Esophagus squamous epithelium (tissue), 5 donors: Measurements from ENCODE around the gene SNX9. TPM values are rescaled to one million over a fixed set of nuclear protein-coding genes. Genes with fewer than 3 reads are reported as not detected.

Experiments
- DNase-seq: peaks from one replicate; lab custom pipeline; 2025; lab: John Stamatoyannopoulos, UW
- H3K27ac ChIP-seq, 4 donors: fragments of 200-600 bp; sonication (generic); one replicate each; pipeline ENCODE4 v1.5.1; 2016 to 2019; ENCODE audit warnings: mild to moderate bottlenecking in 1 of 4
- H3K27me3 ChIP-seq, 4 donors: fragments of 200-600 bp; sonication (generic); 1 replicate in 3 of 4; 2 replicates in 1 of 4; pipeline versions ENCODE4 v1.5.1 to v1.6.0; 2017 to 2021; ENCODE audit warnings: antibody characterized with exemption in 1 of 4
- H3K36me3 ChIP-seq, 3 donors: fragments of 200-600 bp; sonication (generic); one replicate each; pipeline ENCODE4 v1.5.1; 2016 to 2019
- H3K4me1 ChIP-seq, 3 donors: fragments of 200-600 bp; sonication (generic); one replicate each; pipeline ENCODE4 v1.5.1; 2017 to 2019
- H3K4me3 ChIP-seq, 4 donors: fragments of 200-600 bp; sonication (generic); 1 replicate in 3 of 4; 2 replicates in 1 of 4; pipeline ENCODE4 v1.5.1; 2016 to 2019; ENCODE audit warnings: mild to moderate bottlenecking in 2 of 4, moderate library complexity in 1 of 4
- H3K9me3 ChIP-seq, 3 donors: fragments of 200-600 bp; sonication (generic); one replicate each; pipeline ENCODE4 v1.5.1; 2016 to 2019
- CTCF ChIP-seq, 6 experiments: fragments of 450-650 bp in 4 of 6; fragments of 200-600 bp in 2 of 6; sonication (generic) in 2 of 6; IDR thresholded peaks; one replicate each; pipeline ENCODE4 v1.5.1; 2016 to 2019; ENCODE audit warnings: antibody characterized with exemption in 6 of 6, mild to moderate bottlenecking in 4 of 6, moderate library complexity in 4 of 6
- POLR2A ChIP-seq, 4 donors: fragments of 450-650 bp; IDR thresholded peaks; one replicate each; pipeline ENCODE4 v1.6.1; 2017; ENCODE audit warnings: antibody characterized with exemption in 4 of 4, mild to moderate bottlenecking in 4 of 4, moderate library complexity in 3 of 4
- WGBS, 2 donors: methylation state at CpG; one replicate each; pipeline ENCODE4 v1.1.5; 2018; 5-methylcytosine and 5-hydroxymethylcytosine counted together
- intact Hi-C: fragments of 100-400 bp; cut with DNase I; formaldehyde crosslinking; loops from one replicate; pipeline ENCODE4 v1.15.0; 2022
- total RNA-seq, 4 donors: library from RNA; depleted of rRNA; stranded (reverse); fragments of >200 nt; gene quantifications; one replicate each; pipeline ENCODE4 v1.1.0, GENCODE V29; 2016
- donor health status: DM: yes; HTN: yes; CAD: no.

The SNX9 gene
- total RNA-seq, 4 donors from 2014 or later = 19.9 to 39.9 (median 33.5) TPM

DNA sequence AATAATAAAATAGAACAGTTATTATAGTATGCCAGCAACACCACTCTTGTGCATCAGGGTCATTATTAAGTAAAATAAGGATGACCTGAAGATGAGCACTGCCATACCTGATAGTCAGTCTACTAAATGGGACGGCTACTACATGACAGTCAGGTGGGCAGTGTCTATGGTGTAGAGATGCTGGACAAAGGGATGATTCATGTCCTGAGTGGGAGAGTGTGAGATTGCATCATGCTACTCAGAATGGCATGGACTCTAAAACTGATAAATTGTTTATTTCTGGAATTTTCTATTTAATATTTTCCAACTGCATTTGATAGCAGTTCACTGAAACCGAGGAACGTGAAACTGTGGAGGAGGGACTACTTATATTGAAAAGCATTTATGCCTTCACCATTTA, 38.8 kb downstream of the SNX9 start:
- Histone ChIP-seq H3K9me3 (no peaks in the 10 kb centered on the region), H3K27me3 (no peaks in the 10 kb centered on the region), H3K36me3 (no peaks in the 10 kb centered on the region), H3K4me3 (no peak overlapping the region), H3K27ac (no peak overlapping the region), H3K4me1 (peaks cover 0 to 50% (median 25%) of the 10 kb centered on the region in 3 donors)
- no peak for DNase-seq
- intact Hi-C loops = no loop called here
- no peak for TF ChIP-seq CTCF (IDR thresholded peaks at IDR 0.05)
- WGBS, 2 donors = 63 to 73% methylated on average over 3 of the region's 3 CpGs

DNA sequence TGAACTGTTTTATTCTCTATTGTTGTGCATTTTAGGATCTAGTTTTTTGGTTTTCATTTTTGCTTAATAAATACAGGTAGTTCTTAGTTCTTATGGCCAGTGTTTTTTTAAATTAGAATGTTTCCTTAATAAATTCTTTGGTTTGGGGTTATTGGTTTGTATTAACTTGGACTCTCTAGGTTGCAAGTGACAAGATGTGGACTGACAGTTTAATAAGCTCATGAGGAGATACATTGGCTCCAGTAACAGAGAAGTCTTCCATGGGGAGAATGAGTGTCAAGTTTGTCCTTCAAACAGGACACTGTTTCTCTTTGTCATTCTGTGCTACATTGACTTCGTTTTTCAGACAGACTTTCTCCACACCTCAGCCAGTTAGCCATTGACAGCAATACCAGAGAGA, 39.7 kb downstream of the SNX9 start:
- Histone ChIP-seq H3K9me3 (no peaks in the 10 kb centered on the region), H3K4me1 (peaks cover 0 to 59% (median 33%) of the 10 kb centered on the region in 3 donors), H3K36me3 (no peaks in the 10 kb centered on the region), H3K27ac (no peak overlapping the region), H3K27me3 (no peaks in the 10 kb centered on the region), H3K4me3 (no peak overlapping the region)
- intact Hi-C loops = no loop called here
- TF ChIP-seq CTCF (IDR thresholded peaks at IDR 0.05) (no peak), POLR2A (IDR thresholded peaks at IDR 0.05) (no peak)
- 50 to 73% methylated on average over 1 of the region's 1 CpG for WGBS, 2 donors
- DNase-seq = no peak

DNA sequence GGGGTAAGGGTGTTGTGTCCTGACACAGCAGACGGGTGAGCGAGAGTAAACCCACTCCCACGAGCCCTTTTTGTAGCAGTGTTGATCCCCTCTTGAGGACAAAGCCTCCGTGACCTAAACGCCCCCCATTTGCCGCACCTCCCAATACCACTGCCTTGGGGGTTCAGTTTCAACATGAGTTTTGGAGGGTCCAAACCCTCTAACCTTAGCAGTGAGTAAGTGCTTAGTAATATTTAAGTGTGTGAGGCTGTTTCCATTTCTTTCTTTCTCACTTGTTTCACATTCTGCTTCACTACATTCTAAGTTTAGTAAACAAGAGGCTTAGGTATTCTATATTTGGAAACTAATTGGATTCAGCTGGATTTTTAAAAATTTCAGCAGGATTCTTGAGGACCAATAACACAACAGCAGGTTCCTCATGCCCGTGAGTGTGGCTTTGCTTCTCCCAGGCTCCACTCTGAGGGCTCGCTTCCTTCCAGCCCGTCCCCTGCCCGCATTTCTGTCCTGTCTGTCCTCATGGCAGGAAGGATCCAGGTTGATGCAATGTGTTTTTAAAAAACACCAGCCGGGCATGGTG, 41.2 kb downstream of the SNX9 start:
- no peaks in the 10 kb centered on the region for H3K9me3 ChIP-seq
- TF ChIP-seq CTCF (IDR thresholded peaks at IDR 0.05) (no peak), POLR2A (IDR thresholded peaks at IDR 0.05) (no peak)
- no peak overlapping the region for H3K27ac ChIP-seq
- intact Hi-C loops = no loop called here
- H3K4me3 ChIP-seq = no peak overlapping the region
- H3K36me3 ChIP-seq = peaks cover 0 to 11% (median 0%) of the 10 kb centered on the region in 3 donors
- no peak for DNase-seq
- peaks cover 0 to 63% (median 33%) of the 10 kb centered on the region in 3 donors for H3K4me1 ChIP-seq
- WGBS, 2 donors = 90 to 94% methylated on average over 10 to 11 of the region's 11 CpGs
- H3K27me3 ChIP-seq = no peaks in the 10 kb centered on the region

GRCh38 chr6:157865249-157865648, 42.2 kb downstream of the SNX9 start:
- H3K4me1 ChIP-seq = peaks cover 0 to 54% (median 25%) of the 10 kb centered on the region in 3 donors
- no peak overlapping the region for H3K4me3 ChIP-seq
- no peaks in the 10 kb centered on the region for H3K9me3 ChIP-seq
- no peaks in the 10 kb centered on the region for H3K27me3 ChIP-seq
- no peak for DNase-seq
- TF ChIP-seq POLR2A (IDR thresholded peaks at IDR 0.05) (no peak), CTCF (IDR thresholded peaks at IDR 0.05) (no peak)
- intact Hi-C loops = loop anchor here (5.0 kb wide), 1 partner anchor 108 kb away; no protein-coding TSS in a partner anchor
- peaks cover 0 to 21% (median 0%) of the 10 kb centered on the region in 3 donors for H3K36me3 ChIP-seq
- 66 to 77% methylated on average over 4 to 5 of the region's 6 CpGs for WGBS, 2 donors
- H3K27ac ChIP-seq = no peak overlapping the region

DNA sequence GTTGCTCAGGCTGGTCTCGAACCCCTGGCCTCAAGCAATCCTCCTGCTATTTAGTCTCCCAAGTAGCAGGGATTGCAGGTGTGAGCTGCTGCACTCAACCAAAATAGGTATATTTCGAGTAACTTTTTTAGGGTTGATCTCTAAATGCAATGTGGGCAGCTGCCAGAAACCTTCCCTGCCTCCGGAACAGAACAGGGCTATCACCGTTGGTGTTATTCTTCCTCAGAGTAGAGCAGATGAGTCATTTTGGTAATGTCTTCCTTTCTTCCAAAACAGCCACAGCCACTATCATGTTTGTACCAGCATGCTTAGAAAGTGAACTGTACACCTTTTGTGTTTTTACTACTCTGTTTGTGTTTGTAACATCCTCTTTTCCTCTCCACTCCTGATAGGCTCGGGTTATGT, 44.1 kb downstream of the SNX9 start:
- H3K27me3 ChIP-seq = no peaks in the 10 kb centered on the region
- intact Hi-C loops = loop anchor here (5.0 kb wide), 1 partner anchor 110 kb away; no protein-coding TSS in a partner anchor
- no peak for DNase-seq
- peaks cover 0 to 34% (median 15%) of the 10 kb centered on the region in 3 donors for H3K4me1 ChIP-seq
- no peak for TF ChIP-seq CTCF (IDR thresholded peaks at IDR 0.05)
- TF ChIP-seq POLR2A (IDR thresholded peaks at IDR 0.05) = no peak
- H3K27ac ChIP-seq = no peak overlapping the region
- H3K9me3 ChIP-seq = no peaks in the 10 kb centered on the region
- peaks cover 0 to 32% (median 0%) of the 10 kb centered on the region in 3 donors for H3K36me3 ChIP-seq
- H3K4me3 ChIP-seq = no peak overlapping the region
- 33 to 39% methylated on average over 5 of the region's 5 CpGs for WGBS, 2 donors
